NCI-H2107 treated with DMSO at 0.1 percent for 48 hours (cell line): Measurements from ENCODE around the gene NUDT4.
"Not testable (repeated sequence)": the region's sequence is repeated elsewhere in the genome, so short reads cannot be mapped to it uniquely, and the experiment has no call there.

ENCODE experiments used
- DNase-seq: peaks from one replicate; lab custom pipeline; 2025; ENCODE audit not compliant: unreplicated experiment; lab: John Stamatoyannopoulos, UW

The NUDT4 gene

GRCh38 chr12:93393425-93393824 is 15.7 kb downstream of the NUDT4 start:
- no peak for DNase-seq

DNA sequence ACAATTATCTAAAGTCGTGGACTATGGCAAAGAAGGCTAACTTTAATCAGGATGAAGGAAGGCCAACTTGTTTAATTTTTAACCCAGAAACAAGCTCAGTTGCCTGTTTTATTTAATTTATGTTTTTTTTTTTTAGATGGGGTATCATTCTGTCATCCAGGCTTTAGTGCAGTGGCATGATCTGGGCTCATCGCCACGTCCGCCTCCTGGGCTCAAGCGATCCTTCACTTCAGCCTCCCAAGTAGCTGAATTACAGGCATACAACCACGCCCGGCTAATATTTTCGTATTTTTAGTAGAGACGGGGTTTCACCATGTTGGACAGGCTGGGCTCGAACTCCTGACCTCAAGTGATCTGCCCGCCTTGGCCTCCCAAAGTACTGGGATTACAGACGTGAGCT is 19.7 kb downstream of the NUDT4 start:
- DNase-seq, result no peak

DNA sequence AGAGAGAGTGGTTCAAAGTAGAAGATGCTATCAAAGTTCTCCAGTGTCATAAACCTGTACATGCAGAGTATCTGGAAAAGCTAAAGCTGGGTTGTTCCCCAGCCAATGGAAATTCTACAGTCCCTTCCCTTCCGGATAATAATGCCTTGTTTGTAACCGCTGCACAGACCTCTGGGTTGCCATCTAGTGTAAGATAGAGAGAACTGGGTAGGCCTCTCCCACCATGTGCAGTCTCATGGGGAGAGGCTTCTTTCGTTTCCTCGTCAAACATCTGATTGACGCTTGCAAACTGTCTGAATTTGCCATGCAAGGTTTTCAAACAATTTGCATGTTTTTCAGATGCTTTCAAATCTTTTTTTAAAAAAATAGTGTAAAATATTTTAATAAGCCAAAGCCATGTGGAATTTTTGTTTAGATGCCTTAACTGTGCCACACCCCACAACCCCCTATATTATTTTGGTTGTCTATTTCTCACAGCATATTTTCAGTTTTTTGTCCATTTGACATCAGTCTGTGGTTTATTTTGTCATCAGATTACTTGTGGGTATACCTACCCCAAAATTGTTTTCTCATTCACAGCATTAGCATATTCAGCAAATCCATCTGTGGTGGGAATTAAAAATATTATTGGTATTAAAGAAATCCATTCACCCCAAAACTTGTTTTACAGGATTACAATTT is 21.6 kb downstream of the NUDT4 start:
- DNase-seq, result not testable (repeated sequence)

- DNase-seq, result no peak
These were observed 24.9 kb downstream of the NUDT4 start for GRCh38 chr12:93402333-93403311.

DNA sequence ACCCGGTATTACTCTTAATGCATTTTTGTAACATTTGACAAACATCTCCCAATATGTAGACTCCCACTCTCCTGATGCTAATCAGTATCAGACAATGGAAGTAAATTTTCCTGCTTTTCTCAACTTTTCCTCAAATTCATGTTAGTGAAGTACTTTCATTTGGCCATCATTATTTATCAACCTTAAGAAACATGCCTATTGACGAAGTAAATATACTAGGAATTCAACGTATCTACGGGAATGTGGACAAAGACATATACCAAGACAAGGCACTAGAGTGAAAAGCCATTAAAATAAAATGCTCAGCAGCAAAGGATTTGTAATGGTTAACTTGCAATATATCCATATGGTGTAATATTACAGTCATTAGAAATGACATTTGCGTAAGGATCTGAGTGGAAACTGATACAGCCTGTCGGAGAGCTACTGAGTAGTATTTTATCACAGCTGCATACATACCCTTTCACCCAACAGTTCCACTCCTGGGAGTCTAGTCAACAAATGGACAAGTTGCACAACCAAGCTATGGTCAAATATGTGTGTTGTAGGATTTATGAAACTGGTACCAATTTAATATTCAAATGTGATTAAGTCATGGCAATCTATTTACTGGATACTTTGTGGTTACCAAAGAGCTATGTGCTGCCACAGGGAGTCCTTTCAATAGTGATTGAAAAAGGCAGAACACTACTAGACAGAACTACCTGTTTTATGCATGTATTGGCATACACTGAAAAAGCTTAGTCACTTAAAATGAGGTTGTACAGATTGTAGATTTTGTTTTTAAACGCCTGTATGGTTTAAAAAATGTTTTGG is 26.5 kb downstream of the NUDT4 start:
- DNase-seq, result peak; percentile 89

DNA sequence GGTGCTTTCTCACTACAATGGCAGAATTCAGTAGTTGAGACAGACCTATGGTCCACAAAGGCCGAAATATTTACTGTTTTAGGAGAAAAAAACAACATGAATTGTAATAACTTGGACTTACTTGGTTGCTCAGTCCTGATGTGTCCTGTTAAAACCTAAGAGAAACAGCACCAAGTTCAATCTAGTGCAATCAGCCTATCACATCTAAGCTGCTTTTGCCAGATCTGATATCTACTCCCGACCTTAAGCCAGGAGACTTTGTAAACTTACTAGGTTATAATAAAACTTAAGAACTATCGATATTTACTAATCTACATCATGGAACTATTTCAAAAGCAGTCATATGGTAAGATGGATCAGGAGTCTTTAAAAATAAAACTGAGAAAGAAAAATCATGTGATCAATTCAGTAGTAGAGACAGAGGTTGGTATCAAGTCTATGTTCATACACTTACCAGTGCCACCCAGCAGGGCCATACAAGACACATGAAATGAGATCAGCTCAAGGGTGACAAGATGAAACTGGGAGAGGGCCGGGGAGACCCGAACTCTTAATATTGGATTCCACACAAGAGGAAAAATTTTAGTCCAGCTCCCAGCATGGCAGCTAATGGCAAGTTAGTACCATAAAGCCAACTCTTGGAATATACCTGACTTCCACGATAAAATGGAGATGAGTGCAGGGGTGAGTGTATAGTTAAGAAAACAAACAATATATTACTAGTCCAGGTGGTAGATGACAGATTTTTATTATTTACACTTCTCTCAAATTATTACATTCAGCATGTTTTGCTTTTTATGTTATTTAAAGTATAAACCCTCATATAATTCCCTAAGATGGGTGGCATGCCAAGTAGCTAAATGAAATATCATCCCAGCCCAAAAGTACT is 27.5 kb downstream of the NUDT4 start:
- no peak for DNase-seq

- no peak for DNase-seq
These were observed 29.6 kb downstream of the NUDT4 start for GRCh38 chr12:93407054-93407962.

DNA sequence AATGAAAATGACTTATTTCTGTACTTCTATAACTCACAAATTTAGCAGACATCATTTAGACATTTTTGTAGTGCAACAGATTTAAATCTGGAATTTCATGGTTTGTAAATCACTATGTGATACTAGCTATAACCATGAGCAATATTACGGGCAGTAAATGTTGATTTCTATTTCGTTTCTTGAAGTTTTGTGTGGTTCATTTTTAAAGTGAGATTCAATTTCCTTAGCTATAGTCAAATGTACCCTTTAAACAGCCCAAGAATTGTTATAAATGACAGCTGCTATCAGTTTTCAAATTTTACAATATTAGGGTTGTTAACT is 30.2 kb downstream of the NUDT4 start:
- DNase-seq, result no peak

- DNase-seq, result no peak
These were observed 31.1 kb downstream of the NUDT4 start for GRCh38 chr12:93408813-93409212.

GRCh38 chr12:93409343-93410187 is 31.8 kb downstream of the NUDT4 start:
- not testable (repeated sequence) for DNase-seq

DNA sequence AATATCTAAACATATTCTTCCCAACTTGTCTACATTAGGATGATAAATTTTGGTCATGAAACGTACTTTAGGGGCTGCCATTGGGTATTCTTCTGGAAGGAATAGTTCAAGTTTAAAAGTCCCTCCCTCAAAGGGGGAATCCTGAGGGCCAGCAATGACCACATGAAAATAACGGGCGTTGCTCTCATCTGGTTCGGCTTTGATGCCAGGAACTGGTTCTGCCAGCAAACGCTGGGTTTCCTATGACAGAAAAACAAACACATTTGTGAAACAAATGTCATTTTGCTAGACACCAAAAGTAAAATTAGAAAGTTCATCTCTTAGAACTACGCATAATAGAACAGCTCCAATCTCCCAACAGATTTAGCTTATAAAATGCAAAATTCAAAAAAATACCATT is 33.3 kb downstream of the NUDT4 start:
- DNase-seq, result not testable (repeated sequence)

DNA sequence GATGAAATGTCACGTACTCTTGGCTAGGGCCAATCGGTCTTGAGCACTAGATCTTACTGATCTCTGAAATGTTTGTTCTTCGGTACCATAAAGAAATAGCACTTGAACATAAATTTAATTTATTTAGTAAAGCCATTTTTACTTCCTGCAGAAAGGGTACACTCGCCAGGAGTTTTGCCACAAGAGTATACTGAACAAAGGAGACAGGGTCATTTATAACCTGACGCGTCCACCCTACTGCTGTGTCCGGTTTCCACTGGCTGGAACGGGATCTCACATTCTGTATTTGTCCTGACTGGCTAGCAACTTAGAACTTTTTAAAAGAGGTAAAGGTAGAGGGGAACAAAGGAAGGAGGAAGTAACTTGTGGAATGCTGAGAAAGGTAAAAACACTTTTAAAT is 34.7 kb downstream of the NUDT4 start:
- not testable (repeated sequence) for DNase-seq

DNA sequence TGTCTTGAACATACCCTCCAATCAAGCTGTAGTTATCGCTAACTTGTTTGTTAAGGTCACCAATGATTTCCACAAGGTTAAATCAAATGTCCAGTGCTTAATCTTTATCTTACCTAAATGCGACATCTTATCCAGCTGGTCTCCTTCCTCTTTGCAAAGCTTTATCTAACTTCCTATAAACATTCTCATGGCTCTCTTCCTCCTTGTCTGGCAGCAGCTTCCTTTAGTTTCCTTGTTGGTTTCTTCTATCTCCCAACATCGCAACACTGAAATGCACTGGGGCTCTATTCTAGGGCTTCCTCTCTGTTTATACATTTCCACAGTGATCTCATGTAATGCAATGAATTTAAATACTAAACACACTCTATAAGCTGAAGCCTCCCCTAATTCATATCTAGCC is 35.3 kb downstream of the NUDT4 start:
- no peak for DNase-seq

- DNase-seq, result no peak
These were observed 38.2 kb downstream of the NUDT4 start for GRCh38 chr12:93415723-93416464.

GRCh38 chr12:93417967-93418480 is 40.3 kb downstream of the NUDT4 start:
- no peak for DNase-seq

DNA sequence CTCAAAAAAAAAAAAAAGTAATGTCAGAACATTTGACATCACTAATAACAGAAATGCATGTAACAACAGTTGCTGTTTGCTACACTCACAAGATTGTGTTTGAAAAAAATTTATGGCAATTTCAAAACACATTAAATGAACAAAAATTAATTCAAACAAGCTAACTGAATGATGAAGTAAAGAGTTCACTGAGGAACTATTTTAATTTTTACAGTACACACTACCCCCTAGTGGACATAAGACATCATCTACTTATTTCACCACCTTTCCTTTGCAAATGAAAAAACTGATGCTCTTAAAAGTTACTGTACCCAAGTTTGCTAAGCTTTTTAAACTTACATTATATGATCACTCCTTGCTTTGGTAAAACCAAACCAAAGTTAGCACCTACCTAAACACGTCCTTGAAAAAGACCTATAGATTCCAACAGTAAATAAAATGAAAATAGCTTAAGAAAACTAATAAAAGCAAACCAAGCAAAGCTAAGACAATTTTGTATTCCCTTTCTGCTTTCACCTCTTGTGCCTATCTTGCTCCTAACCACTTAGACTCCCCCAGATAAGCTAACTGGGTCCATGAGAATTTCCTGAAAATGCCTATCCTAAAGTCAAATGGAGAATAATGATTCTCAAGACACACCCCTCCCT is 41.8 kb downstream of the NUDT4 start:
- DNase-seq, result peak; percentile 53

DNA sequence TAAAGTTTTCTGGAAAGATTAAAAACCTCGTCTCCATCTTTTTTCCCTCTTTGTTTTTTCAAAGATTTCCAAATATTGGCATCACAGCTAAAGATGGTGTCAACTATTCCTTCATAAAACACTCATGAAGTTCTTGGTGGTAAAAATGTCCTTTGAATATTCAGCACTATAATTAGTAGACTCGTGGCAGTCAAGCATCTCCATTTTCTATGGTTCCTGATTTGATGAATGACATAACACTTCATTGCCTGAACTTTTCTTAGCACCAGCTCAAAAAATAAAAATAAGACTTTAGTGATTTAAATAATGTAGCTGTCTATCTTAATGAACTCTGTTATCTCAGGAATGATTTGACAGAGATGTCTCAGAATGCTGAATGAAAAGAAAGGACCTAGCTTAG is 44.3 kb downstream of the NUDT4 start:
- no peak for DNase-seq
